CD4-positive, alpha-beta T cell (primary cell): ENCODE measurements around the gene PDZK1IP1. TPM values are rescaled to one million over a fixed set of nuclear protein-coding genes. Genes with fewer than 3 reads are reported as not detected.
A peak's percentile ranks its signal among the peaks of the same experiment; 100 is the strongest.

Experiments used
- ATAC-seq: fragments of 200-7000 bp; cut with Tn5 transposase; one replicate; pipeline ENCODE4 v1.10.0; 2022; ENCODE audit warnings: mild to moderate bottlenecking; ENCODE audit not compliant: poor library complexity
- CTCF ChIA-PET: fragments of 350-600 bp; sonication (Branson Sonifier 250); formaldehyde crosslinking; loops from one replicate; lab custom pipeline; 2021; ENCODE audit warnings: antibody characterized with exemption, inconsistent platforms; lab: Charles Lee
- POLR2A ChIA-PET: fragments of 350-600 bp; sonication (Branson Sonifier 250); formaldehyde crosslinking; loops from one replicate; lab custom pipeline; 2021; ENCODE audit warnings: antibody characterized with exemption, inconsistent platforms; lab: Charles Lee
- DNase-seq, 14 experiments: peaks; one replicate each; pipeline ENCODE4 v3.0.0-alpha.2; 2013 to 2020; ENCODE audit warnings: mixed read lengths in 2 of 14
- H3K27ac ChIP-seq, 2 donors: one replicate each; pipeline versions ENCODE4 v1.5.1 to v1.7.0; 2013; ENCODE audit warnings: low read length in 2 of 2, low read depth in 1 of 2, mild to moderate bottlenecking in 1 of 2
- H3K27me3 ChIP-seq, 2 experiments: 1 replicate in 1 of 2; 2 replicates in 1 of 2; pipeline versions ENCODE4 v1.6.1 to v1.7.0; 2013; ENCODE audit warnings: low read length in 2 of 2, control low read depth in 1 of 2, mild to moderate bottlenecking in 1 of 2, moderate library complexity in 1 of 2; ENCODE audit not compliant: insufficient read depth in 2 of 2, control insufficient read depth in 1 of 2
- H3K36me3 ChIP-seq: one replicate; pipeline ENCODE4 v1.6.1; 2013; ENCODE audit warnings: low read length, control low read depth; ENCODE audit not compliant: insufficient read depth
- H3K4me1 ChIP-seq: one replicate; pipeline ENCODE4 v1.6.1; 2013; ENCODE audit warnings: low read length, control low read depth; ENCODE audit not compliant: insufficient read depth
- H3K4me3 ChIP-seq: one replicate; pipeline ENCODE4 v1.5.1; 2013; ENCODE audit warnings: mild to moderate bottlenecking, low read length, moderate library complexity
- H3K9me3 ChIP-seq, 2 experiments: 1 replicate in 1 of 2; 2 replicates in 1 of 2; pipeline versions ENCODE4 v1.6.1 to v1.7.0; 2013; ENCODE audit warnings: low read length in 2 of 2, mild to moderate bottlenecking in 2 of 2, control low read depth in 1 of 2, moderate library complexity in 1 of 2; ENCODE audit not compliant: control insufficient read depth in 1 of 2, insufficient read depth in 1 of 2
- H3K27ac Mint-ChIP-seq: one replicate; pipeline ENCODE4 v1.8.0; 2020; ENCODE audit warnings: mixed read lengths
- H3K27me3 Mint-ChIP-seq: one replicate; pipeline ENCODE4 v1.8.0; 2021; ENCODE audit warnings: mixed read lengths
- H3K36me3 Mint-ChIP-seq: one replicate; pipeline ENCODE4 v1.8.0; 2021; ENCODE audit warnings: low read depth, mixed read lengths
- H3K4me1 Mint-ChIP-seq: one replicate; pipeline ENCODE4 v1.8.0; 2021; ENCODE audit warnings: low read depth, mixed read lengths
- H3K4me3 Mint-ChIP-seq: one replicate; pipeline ENCODE4 v1.8.0; 2020; ENCODE audit warnings: mild to moderate bottlenecking, mixed read lengths
- H3K9me3 Mint-ChIP-seq: one replicate; pipeline ENCODE4 v1.8.0; 2020; ENCODE audit warnings: mixed read lengths
- intact Hi-C, 2 experiments: fragments of 100-400 bp; cut with DNase I in 1 of 2; cut with micrococcal nuclease in 1 of 2; formaldehyde crosslinking; loops; one replicate each; pipeline versions ENCODE4 v1.15.1 to v1.9.0; 2023 to 2025; cut with DNase I, micrococcal nuclease
- total RNA-seq, 174 experiments: library from RNA in 2 of 174; stranded (reverse) in 2 of 174; gene quantifications; one replicate each; pipeline ENCODE4 v1.2.3 and lab custom pipeline; 2021 to 2026
- TF ChIP-seq, protein P1 (sequence below): fragments of 200-600 bp; IDR thresholded peaks from one replicate; pipeline ENCODE4 v1.8.0; 2022; ENCODE audit warnings: antibody characterized with exemption, mild to moderate bottlenecking

Gene PDZK1IP1
- total RNA-seq, 2 experiments from 2014 or later: not detected

DNA sequence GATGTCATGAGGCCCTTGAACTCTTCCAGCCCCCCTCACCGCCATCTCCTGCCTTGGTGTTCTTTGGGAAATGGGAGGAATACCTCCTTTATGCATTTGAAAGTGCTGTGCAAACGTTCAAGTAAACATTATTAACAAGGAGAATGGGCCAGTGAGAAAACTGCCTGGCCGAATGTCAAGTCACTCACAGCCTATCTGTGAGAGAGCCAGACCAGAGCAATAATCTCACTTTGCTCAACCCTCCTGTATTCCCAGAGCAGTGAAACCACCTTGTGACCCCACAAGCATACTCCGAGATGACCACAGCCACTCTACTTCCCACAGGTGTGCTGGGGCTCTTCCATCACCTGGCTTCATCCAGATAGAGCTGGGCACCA lies 37.0 kb upstream of the PDZK1IP1 start:
- H3K36me3 ChIP-seq: no peaks in the 10 kb centered on the region
- H3K27me3 Mint-ChIP-seq: peaks cover 57% of the 10 kb centered on the region
- no peak overlapping the region for H3K4me3 ChIP-seq
- TF ChIP-seq, protein P1, sequence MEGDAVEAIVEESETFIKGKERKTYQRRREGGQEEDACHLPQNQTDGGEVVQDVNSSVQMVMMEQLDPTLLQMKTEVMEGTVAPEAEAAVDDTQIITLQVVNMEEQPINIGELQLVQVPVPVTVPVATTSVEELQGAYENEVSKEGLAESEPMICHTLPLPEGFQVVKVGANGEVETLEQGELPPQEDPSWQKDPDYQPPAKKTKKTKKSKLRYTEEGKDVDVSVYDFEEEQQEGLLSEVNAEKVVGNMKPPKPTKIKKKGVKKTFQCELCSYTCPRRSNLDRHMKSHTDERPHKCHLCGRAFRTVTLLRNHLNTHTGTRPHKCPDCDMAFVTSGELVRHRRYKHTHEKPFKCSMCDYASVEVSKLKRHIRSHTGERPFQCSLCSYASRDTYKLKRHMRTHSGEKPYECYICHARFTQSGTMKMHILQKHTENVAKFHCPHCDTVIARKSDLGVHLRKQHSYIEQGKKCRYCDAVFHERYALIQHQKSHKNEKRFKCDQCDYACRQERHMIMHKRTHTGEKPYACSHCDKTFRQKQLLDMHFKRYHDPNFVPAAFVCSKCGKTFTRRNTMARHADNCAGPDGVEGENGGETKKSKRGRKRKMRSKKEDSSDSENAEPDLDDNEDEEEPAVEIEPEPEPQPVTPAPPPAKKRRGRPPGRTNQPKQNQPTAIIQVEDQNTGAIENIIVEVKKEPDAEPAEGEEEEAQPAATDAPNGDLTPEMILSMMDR: no peak
- peaks cover 36% of the 10 kb centered on the region for H3K4me1 ChIP-seq
- DNase-seq (no peak), ATAC-seq (no peak)
- intact Hi-C loops: no loop called here
- H3K4me3 Mint-ChIP-seq: no peak overlapping the region
- ChIA-PET POLR2A (no interaction called here), CTCF (no interaction called here)
- no peak overlapping the region for H3K27ac ChIP-seq
- H3K27ac Mint-ChIP-seq: no peak overlapping the region
- peaks cover 0 to 24% of the 10 kb centered on the region in 2 experiments for H3K9me3 ChIP-seq
- H3K27me3 ChIP-seq: peaks cover 79 to 86% of the 10 kb centered on the region in 2 experiments
- peaks cover 33% of the 10 kb centered on the region for H3K4me1 Mint-ChIP-seq
- H3K36me3 Mint-ChIP-seq: no peaks in the 10 kb centered on the region
- no peaks in the 10 kb centered on the region for H3K9me3 Mint-ChIP-seq

DNA sequence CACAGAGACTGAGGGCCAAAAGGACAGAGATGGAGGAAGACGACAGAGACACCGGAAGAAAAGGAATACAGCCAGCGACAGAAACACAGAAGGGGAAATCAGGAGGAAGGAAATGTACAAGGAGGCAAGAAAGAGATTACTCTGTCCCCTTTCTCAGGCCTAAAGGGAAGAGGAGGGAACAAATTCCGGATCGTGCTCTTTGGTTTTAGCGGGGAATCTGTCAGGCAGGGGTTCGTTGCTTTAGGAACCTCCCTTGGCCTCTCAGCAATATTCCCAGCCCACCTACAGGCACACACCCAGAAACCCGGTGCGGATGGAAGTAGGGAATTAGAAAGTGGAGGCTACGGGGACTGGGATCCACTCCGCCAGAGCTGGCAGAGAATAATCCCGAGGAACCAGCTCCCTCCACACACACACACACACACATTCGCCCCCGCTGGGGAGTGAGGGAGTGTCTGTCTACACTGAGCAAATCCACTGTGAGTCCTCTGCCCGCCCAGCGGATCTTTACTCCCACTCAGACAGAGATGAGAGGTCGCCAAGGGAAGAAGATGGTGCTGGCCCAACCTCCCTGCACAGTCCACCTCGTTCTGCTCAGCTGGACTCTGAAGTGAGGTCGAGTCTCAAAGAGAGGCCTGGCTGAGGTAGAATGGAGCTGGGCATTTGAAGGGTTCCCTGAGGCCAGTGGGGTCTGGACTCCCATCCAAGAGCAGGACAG lies 36.4 kb upstream of the PDZK1IP1 start:
- ATAC-seq: no peak
- no peak overlapping the region for H3K27ac Mint-ChIP-seq
- TF ChIP-seq, protein P1: no peak
- peak overlapping the region; percentile 70 for H3K4me3 Mint-ChIP-seq
- Histone ChIP-seq H3K4me3 (no peak overlapping the region), H3K27ac (no peak overlapping the region), H3K27me3 (peaks cover 74 to 80% of the 10 kb centered on the region in 2 experiments), H3K36me3 (no peaks in the 10 kb centered on the region), H3K9me3 (peaks cover 0 to 19% of the 10 kb centered on the region in 2 experiments), H3K4me1 (peaks cover 30% of the 10 kb centered on the region)
- ChIA-PET POLR2A (no interaction called here), CTCF (no interaction called here)
- peaks cover 27% of the 10 kb centered on the region for H3K4me1 Mint-ChIP-seq
- H3K36me3 Mint-ChIP-seq: no peaks in the 10 kb centered on the region
- DNase-seq: no peak
- intact Hi-C loops: no loop called here
- H3K27me3 Mint-ChIP-seq: peaks cover 54% of the 10 kb centered on the region
- H3K9me3 Mint-ChIP-seq: no peaks in the 10 kb centered on the region

DNA sequence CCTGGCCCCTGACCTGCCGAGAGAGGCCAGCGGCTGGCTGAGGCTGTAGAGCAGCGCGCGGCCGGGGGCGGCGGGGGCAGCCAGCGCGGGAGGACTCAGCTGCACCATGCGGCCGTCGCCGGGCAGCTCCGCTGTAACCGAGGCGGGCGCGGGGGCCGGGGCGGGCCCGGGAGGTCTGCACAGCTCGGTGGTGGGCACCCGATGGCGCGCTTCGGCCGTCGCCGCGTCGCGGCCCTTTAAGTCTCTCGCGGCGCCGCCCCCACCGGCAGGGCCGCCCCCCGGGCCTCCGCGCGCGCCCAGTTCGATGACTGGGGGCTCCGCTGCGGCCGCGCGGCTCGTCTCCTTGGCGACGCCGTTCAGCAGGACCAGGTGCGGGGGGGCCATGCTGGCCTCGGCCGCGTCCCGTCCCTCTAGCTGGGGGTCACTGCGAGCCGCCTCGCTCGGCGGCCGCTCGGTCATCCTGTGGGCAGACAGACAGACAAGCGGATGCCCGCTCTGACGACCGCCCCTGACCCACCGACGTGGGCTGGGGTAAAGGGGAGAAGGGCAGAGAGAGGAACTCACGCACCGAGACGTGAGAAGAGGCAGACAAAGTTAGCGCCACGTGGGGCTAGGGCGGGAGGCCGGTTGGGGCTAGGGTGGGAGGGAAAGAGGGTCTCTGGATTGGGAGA lies 35.7 kb upstream of the PDZK1IP1 start:
- peaks cover 21% of the 10 kb centered on the region for H3K4me1 Mint-ChIP-seq
- no peak overlapping the region for H3K27ac Mint-ChIP-seq
- ChIA-PET POLR2A (no interaction called here), CTCF (no interaction called here)
- DNase-seq (no peak), ATAC-seq (no peak)
- TF ChIP-seq, protein P1: no peak
- intact Hi-C loops: no loop called here
- H3K27ac ChIP-seq: no peak overlapping the region
- H3K36me3 ChIP-seq: no peaks in the 10 kb centered on the region
- peaks cover 0 to 12% of the 10 kb centered on the region in 2 experiments for H3K9me3 ChIP-seq
- peaks cover 69 to 74% of the 10 kb centered on the region in 2 experiments for H3K27me3 ChIP-seq
- no peaks in the 10 kb centered on the region for H3K9me3 Mint-ChIP-seq
- H3K27me3 Mint-ChIP-seq: peaks cover 55% of the 10 kb centered on the region
- no peaks in the 10 kb centered on the region for H3K36me3 Mint-ChIP-seq
- H3K4me3 Mint-ChIP-seq: peak overlapping the region; percentile 70
- no peak overlapping the region for H3K4me3 ChIP-seq
- H3K4me1 ChIP-seq: peaks cover 23% of the 10 kb centered on the region
